Measurements from ENCODE around the gene C20orf204. TPM values are rescaled to one million over a fixed set of nuclear protein-coding genes. Genes with fewer than 3 reads are reported as not detected.
A peak's percentile ranks its signal among the peaks of the same experiment; 100 is the strongest.

Gene C20orf204
- total and polyA plus RNA-seq, 5 donors from 2014 or later = 0.89 to 6.0 (median 1.2) TPM; not detected in 1

- ATAC-seq (ENCODE audit: low read depth in 2 of 2) = no peak
- no peaks in the 10 kb centered on the region for H3K9me3 ChIP-seq (ENCODE audit: control insufficient read depth in 2 of 2, low read length in 2 of 2)
- no peaks in the 10 kb centered on the region for H3K4me1 ChIP-seq (ENCODE audit: control insufficient read depth, insufficient read depth, low read length, poor library complexity, severe bottlenecking)
- DNase-seq = no peak
- Mint-ChIP-seq H3K27ac (no peak overlapping the region), H3K27me3 (no peaks in the 10 kb centered on the region), H3K9me3 (peaks cover 0 to 6% (median 0%) of the 10 kb centered on the region in 7 donors), H3K4me1 (peaks cover 0 to 3% (median 1%) of the 10 kb centered on the region in 4 donors), H3K36me3 (peaks cover 29% of the 10 kb centered on the region), H3K4me3 (no peak overlapping the region)
- H3K27ac ChIP-seq (ENCODE audit: insufficient read depth, low read length, poor library complexity, severe bottlenecking) = no peak overlapping the region
- H3K4me3 ChIP-seq (ENCODE audit: low read depth, low read length) = no peak overlapping the region
- peaks cover 91% of the 10 kb centered on the region for H3K36me3 ChIP-seq (ENCODE audit: control insufficient read depth, insufficient read depth, low read length)
- H3K27me3 ChIP-seq (ENCODE audit: control insufficient read depth, insufficient read depth, low read length) = no peaks in the 10 kb centered on the region
Measured at GRCh38 chr20:64022671-64023360, 13.2 kb upstream of the C20orf204 start.

- H3K27me3 Mint-ChIP-seq = no peaks in the 10 kb centered on the region
- no peak for ATAC-seq (ENCODE audit: low read depth in 2 of 2)
- peaks cover 91% of the 10 kb centered on the region for H3K36me3 ChIP-seq (ENCODE audit: control insufficient read depth, insufficient read depth, low read length)
- H3K4me1 Mint-ChIP-seq = peaks cover 0 to 3% (median 1%) of the 10 kb centered on the region in 4 donors
- no peak overlapping the region for H3K4me3 ChIP-seq (ENCODE audit: low read depth, low read length)
- no peak for DNase-seq
- H3K27me3 ChIP-seq (ENCODE audit: control insufficient read depth, insufficient read depth, low read length) = no peaks in the 10 kb centered on the region
- peaks cover 0 to 6% (median 0%) of the 10 kb centered on the region in 7 donors for H3K9me3 Mint-ChIP-seq
- no peak overlapping the region for H3K27ac ChIP-seq (ENCODE audit: insufficient read depth, low read length, poor library complexity, severe bottlenecking)
- no peak overlapping the region for H3K4me3 Mint-ChIP-seq
- H3K4me1 ChIP-seq (ENCODE audit: control insufficient read depth, insufficient read depth, low read length, poor library complexity, severe bottlenecking) = no peaks in the 10 kb centered on the region
- H3K9me3 ChIP-seq (ENCODE audit: control insufficient read depth in 2 of 2, low read length in 2 of 2) = no peaks in the 10 kb centered on the region
- H3K36me3 Mint-ChIP-seq = peaks cover 25% of the 10 kb centered on the region
- H3K27ac Mint-ChIP-seq = no peak overlapping the region
Measured at GRCh38 chr20:64023361-64024140, 12.4 kb upstream of the C20orf204 start.

- H3K27ac ChIP-seq (ENCODE audit: insufficient read depth, low read length, poor library complexity, severe bottlenecking) = no peak overlapping the region
- no peak for DNase-seq
- Mint-ChIP-seq H3K36me3 (peaks cover 21% of the 10 kb centered on the region), H3K27me3 (no peaks in the 10 kb centered on the region), H3K27ac (no peak overlapping the region), H3K4me3 (no peak overlapping the region), H3K9me3 (peaks cover 0 to 6% (median 0%) of the 10 kb centered on the region in 7 donors), H3K4me1 (peaks cover 0 to 3% (median 0%) of the 10 kb centered on the region in 4 donors)
- no peaks in the 10 kb centered on the region for H3K27me3 ChIP-seq (ENCODE audit: control insufficient read depth, insufficient read depth, low read length)
- no peak overlapping the region for H3K4me3 ChIP-seq (ENCODE audit: low read depth, low read length)
- ATAC-seq (ENCODE audit: low read depth in 2 of 2) = no peak
- peaks cover 90% of the 10 kb centered on the region for H3K36me3 ChIP-seq (ENCODE audit: control insufficient read depth, insufficient read depth, low read length)
- no peaks in the 10 kb centered on the region for H3K4me1 ChIP-seq (ENCODE audit: control insufficient read depth, insufficient read depth, low read length, poor library complexity, severe bottlenecking)
- H3K9me3 ChIP-seq (ENCODE audit: control insufficient read depth in 2 of 2, low read length in 2 of 2) = no peaks in the 10 kb centered on the region
Measured at GRCh38 chr20:64024141-64024990, 11.6 kb upstream of the C20orf204 start.

- peaks cover 0 to 3% (median 0%) of the 10 kb centered on the region in 4 donors for H3K4me1 Mint-ChIP-seq
- no peak for DNase-seq
- peaks cover 91% of the 10 kb centered on the region for H3K36me3 ChIP-seq (ENCODE audit: control insufficient read depth, insufficient read depth, low read length)
Measured at GRCh38 chr20:64025101-64025825, 10.7 kb upstream of the C20orf204 start.

GRCh38 chr20:64025826-64026412, 10.1 kb upstream of the C20orf204 start:
- Histone ChIP-seq H3K4me3 (ENCODE audit: low read depth, low read length) (no peak overlapping the region), H3K27me3 (ENCODE audit: control insufficient read depth, insufficient read depth, low read length) (no peaks in the 10 kb centered on the region), H3K36me3 (ENCODE audit: control insufficient read depth, insufficient read depth, low read length) (peaks cover 93% of the 10 kb centered on the region), H3K4me1 (ENCODE audit: control insufficient read depth, insufficient read depth, low read length, poor library complexity, severe bottlenecking) (no peaks in the 10 kb centered on the region), H3K27ac (ENCODE audit: insufficient read depth, low read length, poor library complexity, severe bottlenecking) (no peak overlapping the region), H3K9me3 (ENCODE audit: control insufficient read depth in 2 of 2, low read length in 2 of 2) (no peaks in the 10 kb centered on the region)
- ATAC-seq (ENCODE audit: low read depth in 2 of 2) (no peak), DNase-seq (no peak)
- H3K36me3 Mint-ChIP-seq = peaks cover 20% of the 10 kb centered on the region
- H3K4me3 Mint-ChIP-seq = no peak overlapping the region
- H3K4me1 Mint-ChIP-seq = peaks cover 0 to 3% (median 0%) of the 10 kb centered on the region in 4 donors
- no peak overlapping the region for H3K27ac Mint-ChIP-seq
- H3K27me3 Mint-ChIP-seq = no peaks in the 10 kb centered on the region
- peaks cover 0 to 2% (median 0%) of the 10 kb centered on the region in 7 donors for H3K9me3 Mint-ChIP-seq

More at GRCh38 chr20:64025101-64025825, 10.7 kb upstream of the C20orf204 start:
- no peak overlapping the region for H3K4me3 Mint-ChIP-seq
- no peaks in the 10 kb centered on the region for H3K27me3 Mint-ChIP-seq
- no peaks in the 10 kb centered on the region for H3K27me3 ChIP-seq (ENCODE audit: control insufficient read depth, insufficient read depth, low read length)
- H3K4me3 ChIP-seq (ENCODE audit: low read depth, low read length) = no peak overlapping the region
- no peaks in the 10 kb centered on the region for H3K9me3 ChIP-seq (ENCODE audit: control insufficient read depth in 2 of 2, low read length in 2 of 2)
- H3K4me1 ChIP-seq (ENCODE audit: control insufficient read depth, insufficient read depth, low read length, poor library complexity, severe bottlenecking) = no peaks in the 10 kb centered on the region
- peaks cover 0 to 2% (median 0%) of the 10 kb centered on the region in 7 donors for H3K9me3 Mint-ChIP-seq
- H3K36me3 Mint-ChIP-seq = peaks cover 16% of the 10 kb centered on the region
- no peak overlapping the region for H3K27ac ChIP-seq (ENCODE audit: insufficient read depth, low read length, poor library complexity, severe bottlenecking)
- ATAC-seq (ENCODE audit: low read depth in 2 of 2) = no peak
- H3K27ac Mint-ChIP-seq = no peak overlapping the region

- Histone ChIP-seq H3K4me3 (ENCODE audit: low read depth, low read length) (no peak overlapping the region), H3K36me3 (ENCODE audit: control insufficient read depth, insufficient read depth, low read length) (peaks cover 89% of the 10 kb centered on the region), H3K27ac (ENCODE audit: insufficient read depth, low read length, poor library complexity, severe bottlenecking) (no peak overlapping the region), H3K27me3 (ENCODE audit: control insufficient read depth, insufficient read depth, low read length) (no peaks in the 10 kb centered on the region), H3K9me3 (ENCODE audit: control insufficient read depth in 2 of 2, low read length in 2 of 2) (no peaks in the 10 kb centered on the region), H3K4me1 (ENCODE audit: control insufficient read depth, insufficient read depth, low read length, poor library complexity, severe bottlenecking) (no peaks in the 10 kb centered on the region)
- Mint-ChIP-seq H3K4me3 (peak overlapping the region in 1 of 4 donors; percentile 79), H3K4me1 (peaks cover 0 to 3% (median 0%) of the 10 kb centered on the region in 4 donors), H3K36me3 (peaks cover 19% of the 10 kb centered on the region), H3K27me3 (no peaks in the 10 kb centered on the region), H3K27ac (no peak overlapping the region), H3K9me3 (peaks cover 0 to 2% (median 0%) of the 10 kb centered on the region in 7 donors)
- ATAC-seq (ENCODE audit: low read depth in 2 of 2) = no peak
- DNase-seq = no peak
Measured at GRCh38 chr20:64027981-64028685, 7.8 kb upstream of the C20orf204 start.

All from CD4-positive, CD25-positive, alpha-beta regulatory T cell (primary cell).